Measurements from ENCODE around the gene DYSF.

DYSF gene

GRCh38 chr2:71615767-71616730, 162.7 kb downstream of the DYSF start:
- DNase-seq: no peak

DNA sequence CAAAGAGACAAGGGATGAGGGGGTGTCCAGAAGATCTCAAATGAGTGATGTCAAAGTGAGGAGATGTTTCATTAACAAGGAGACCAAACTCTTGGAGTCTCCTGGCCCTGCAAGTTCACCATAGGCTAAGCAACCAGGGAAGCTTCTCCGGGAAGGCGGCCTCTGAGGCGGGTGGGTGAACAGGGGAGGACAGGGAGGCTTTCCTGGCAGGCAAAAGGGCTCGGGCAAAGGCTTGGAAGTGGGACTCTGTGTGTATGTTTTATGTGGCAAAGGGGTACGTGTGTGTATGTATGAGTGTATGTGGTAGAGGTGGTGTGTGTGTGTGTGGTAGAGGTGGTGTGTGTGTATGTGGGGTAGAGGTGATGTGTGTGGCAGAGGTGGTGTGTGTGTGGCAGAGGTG, 163.9 kb downstream of the DYSF start:
- DNase-seq: no peak

GRCh38 chr2:71618327-71619113, 165.2 kb downstream of the DYSF start:
- DNase-seq: no peak

GRCh38 chr2:71619230-71619741, 165.9 kb downstream of the DYSF start:
- DNase-seq: no peak

DNA sequence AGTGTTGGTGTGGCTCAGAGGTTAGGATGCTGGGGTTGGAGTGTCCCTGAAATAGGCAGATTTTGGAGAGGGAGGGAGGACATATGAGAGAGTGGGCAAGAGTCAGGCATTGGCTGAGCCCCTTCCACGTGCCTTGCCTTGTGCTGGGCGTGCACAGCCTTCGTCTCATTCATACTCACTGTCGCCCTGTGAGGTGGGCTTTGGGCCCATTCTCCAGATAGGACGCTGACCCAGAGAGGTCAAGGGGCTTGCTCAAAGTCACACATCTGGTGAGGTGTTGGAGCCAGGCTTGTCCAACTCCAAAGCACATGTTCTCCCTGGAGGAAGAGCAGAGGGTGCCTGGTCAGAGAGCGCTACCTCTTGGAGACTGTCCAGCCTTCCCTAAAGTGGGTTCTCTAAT, 166.8 kb downstream of the DYSF start:
- no peak for DNase-seq

GRCh38 chr2:71620851-71621251, 167.5 kb downstream of the DYSF start:
- DNase-seq: no peak

GRCh38 chr2:71629273-71629672, 175.9 kb downstream of the DYSF start:
- DNase-seq: no peak

DNA sequence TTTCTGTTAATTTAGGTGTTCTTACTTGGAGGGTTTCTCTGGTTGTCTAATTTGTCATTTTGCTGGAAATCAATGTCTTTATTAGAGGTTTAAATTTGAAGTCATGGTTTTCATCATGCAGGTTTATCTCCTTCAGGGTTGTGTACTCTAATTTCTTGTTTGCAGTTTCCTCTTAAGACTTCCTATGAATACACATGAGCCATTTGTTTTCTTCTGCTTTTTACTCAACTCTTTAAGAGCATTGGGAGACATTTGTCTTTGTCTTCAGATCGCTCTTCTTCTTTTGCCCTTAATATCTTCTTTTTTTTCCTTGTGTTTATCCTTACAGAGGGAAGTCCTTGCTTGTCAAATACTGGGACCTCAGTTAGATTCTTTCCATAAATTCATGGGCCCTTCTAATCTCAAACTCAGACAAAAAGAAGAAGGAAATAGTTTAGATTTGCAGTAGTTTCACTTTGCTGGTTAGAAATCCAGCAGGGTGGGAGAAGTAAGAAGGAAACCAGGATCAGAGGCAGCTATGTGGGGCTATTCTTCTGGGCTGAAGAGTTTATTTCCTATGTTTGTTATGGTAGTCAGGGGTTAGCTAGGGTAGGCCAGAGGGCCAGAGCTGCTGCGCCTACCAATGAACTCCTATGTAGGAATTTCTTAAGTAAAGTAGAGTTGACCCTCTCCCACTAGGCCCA, 176.6 kb downstream of the DYSF start:
- DNase-seq: no peak

DNA sequence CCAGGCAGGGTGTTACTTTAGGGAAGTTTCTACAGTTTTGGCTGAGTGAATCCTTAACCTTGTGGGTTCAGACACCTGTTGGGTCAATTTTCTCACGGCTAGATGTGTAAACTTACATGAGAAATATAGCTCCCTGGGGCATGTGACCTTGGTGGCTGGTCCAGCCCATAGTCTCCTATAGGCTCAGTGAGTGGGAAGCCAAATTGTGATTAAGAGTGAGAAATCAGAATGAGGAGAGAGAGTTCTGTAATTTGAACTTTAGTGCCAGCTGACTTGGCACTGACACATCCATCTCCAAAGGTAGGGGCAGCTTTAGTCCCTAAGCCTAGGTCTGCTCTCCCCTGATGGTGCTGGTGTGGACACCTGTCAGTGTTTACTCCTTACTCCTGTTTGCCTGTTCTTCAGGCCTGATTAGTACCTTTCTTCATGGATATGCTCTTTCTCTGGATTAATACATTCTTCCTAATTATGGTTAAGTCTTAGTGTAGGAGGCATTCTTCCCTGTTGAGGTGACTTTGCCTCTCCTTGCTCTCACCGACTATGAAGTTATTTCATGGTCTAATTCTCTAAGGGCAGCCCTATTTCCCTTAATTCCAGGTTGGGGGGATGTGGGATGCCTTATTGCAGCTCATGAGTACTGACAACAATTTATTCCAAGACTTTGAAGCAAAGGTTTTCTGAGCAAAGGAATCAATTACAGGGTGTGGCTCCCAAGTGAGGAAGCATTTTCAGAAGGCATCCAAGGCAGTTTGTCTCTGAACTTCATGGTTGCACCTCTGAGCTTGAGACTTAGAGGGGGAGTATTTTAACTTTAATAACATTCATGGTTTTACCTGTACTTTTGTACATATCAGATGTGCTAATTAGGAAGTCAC, 177.3 kb downstream of the DYSF start:
- DNase-seq: no peak

DNA sequence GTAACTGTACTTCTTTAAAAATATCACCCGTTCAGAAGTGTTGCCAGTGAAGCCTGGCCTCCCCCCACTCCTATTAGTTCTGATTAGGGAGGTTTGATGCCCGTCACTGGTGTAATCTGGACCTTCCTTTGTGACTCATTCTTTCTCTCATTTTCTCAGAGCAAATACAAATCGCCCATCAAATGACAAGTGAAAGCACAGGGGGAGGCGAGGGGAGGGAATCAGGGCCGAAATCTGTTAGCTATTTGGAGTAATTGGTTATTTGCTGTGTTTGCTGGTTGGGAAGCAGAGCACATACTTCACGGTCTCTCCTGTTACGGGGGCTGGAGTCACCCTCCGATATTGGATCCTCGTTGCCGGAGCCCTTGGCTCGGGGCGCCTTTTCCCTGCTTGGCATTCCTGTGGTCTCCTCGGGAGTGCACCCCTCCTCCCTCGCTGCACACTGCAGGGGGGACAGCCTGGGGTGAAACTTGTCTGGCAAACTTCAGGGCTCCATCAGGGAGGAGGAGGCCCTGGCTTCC, 178.1 kb downstream of the DYSF start:
- no peak for DNase-seq

GRCh38 chr2:71633086-71633485, 179.7 kb downstream of the DYSF start:
- no peak for DNase-seq

DNA sequence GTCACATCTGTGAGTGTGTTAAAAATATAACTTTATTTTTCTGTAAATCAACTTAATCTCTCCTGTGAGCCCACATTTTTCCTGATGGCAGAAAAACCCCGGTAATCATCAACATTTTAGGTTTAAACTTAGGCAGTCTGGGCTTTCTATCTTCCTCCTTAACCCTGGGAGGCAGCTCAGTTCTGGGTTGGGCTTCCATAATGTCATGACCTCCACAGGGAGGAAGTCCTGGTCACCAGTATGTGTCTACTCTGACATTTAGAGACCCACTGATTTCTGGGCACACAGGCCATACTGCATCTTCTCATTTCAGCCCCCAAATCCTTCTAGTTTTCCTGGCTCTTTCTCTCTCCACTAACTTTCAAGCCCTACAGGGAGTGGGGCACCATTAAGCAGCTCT, 181.2 kb downstream of the DYSF start:
- no peak for DNase-seq

GRCh38 chr2:71635798-71636197, 182.4 kb downstream of the DYSF start:
- DNase-seq: no peak

- DNase-seq: no peak
These were observed 183.8 kb downstream of the DYSF start for GRCh38 chr2:71637168-71637567.

- no peak for DNase-seq
These were observed 184.4 kb downstream of the DYSF start for GRCh38 chr2:71637736-71638135.

GRCh38 chr2:71639735-71640134, 186.4 kb downstream of the DYSF start:
- no peak for DNase-seq

- DNase-seq: no peak
These were observed 187.1 kb downstream of the DYSF start for GRCh38 chr2:71640489-71640888.

- DNase-seq: no peak
These were observed 190.5 kb downstream of the DYSF start for GRCh38 chr2:71643674-71644357.

DNA sequence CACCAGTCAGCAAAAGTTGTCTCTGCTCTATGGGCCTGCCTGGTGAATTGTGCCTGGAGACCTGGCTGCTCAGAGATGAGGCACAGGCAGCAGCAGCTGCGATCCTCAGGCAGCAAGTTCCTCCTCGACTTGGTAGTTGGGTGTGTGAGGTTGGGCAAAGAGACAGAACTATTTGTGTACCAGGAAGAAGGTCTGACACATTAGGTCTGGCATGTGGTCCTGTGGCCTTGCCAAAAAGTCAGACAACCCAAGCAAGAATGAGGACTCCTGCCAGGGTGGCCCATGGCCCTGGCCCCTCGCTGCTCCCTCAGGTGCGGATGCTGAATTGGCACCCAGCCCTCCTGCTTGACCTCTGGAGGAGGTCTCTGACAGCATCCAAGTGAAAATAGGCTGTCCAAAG, 192.7 kb downstream of the DYSF start:
- no peak for DNase-seq

- no peak for DNase-seq
These were observed 194.0 kb downstream of the DYSF start for GRCh38 chr2:71647356-71647755.

- no peak for DNase-seq
These were observed 202.1 kb downstream of the DYSF start for GRCh38 chr2:71655498-71655897.
